IPS-18a (cell line): ENCODE results near the gene ENDOU.

Source experiments
- H3K27ac ChIP-seq: one replicate; pipeline ENCODE4 v1.5.1; 2013; ENCODE audit warnings: low read length
- H3K27me3 ChIP-seq: one replicate; pipeline ENCODE4 v1.6.1; 2013; ENCODE audit warnings: mild to moderate bottlenecking, low read length; ENCODE audit not compliant: control insufficient read depth, insufficient read depth
- H3K36me3 ChIP-seq: one replicate; pipeline ENCODE4 v1.6.1; 2013; ENCODE audit warnings: low read depth, low read length; ENCODE audit not compliant: control insufficient read depth
- H3K4me1 ChIP-seq: one replicate; pipeline ENCODE4 v1.6.1; 2013; ENCODE audit warnings: low read depth, low read length; ENCODE audit not compliant: control insufficient read depth
- H3K4me3 ChIP-seq: one replicate; pipeline ENCODE4 v1.5.1; 2013; ENCODE audit warnings: low read length
- H3K9ac ChIP-seq: one replicate; pipeline ENCODE4 v1.6.1; 2013; ENCODE audit warnings: mild to moderate bottlenecking, low read length, moderate library complexity
- H3K9me3 ChIP-seq: one replicate; pipeline ENCODE4 v1.6.1; 2013; ENCODE audit warnings: low read depth, low read length; ENCODE audit not compliant: control insufficient read depth

Gene ENDOU

GRCh38 chr12:47722941-47723631, 2.2 kb downstream of the ENDOU start:
- no peaks in the 10 kb centered on the region for H3K36me3 ChIP-seq
- H3K27me3 ChIP-seq = no peaks in the 10 kb centered on the region
- no peak overlapping the region for H3K27ac ChIP-seq
- no peak overlapping the region for H3K4me3 ChIP-seq
- no peak overlapping the region for H3K9ac ChIP-seq
- H3K4me1 ChIP-seq = peaks cover 5% of the 10 kb centered on the region
- H3K9me3 ChIP-seq = no peaks in the 10 kb centered on the region

DNA sequence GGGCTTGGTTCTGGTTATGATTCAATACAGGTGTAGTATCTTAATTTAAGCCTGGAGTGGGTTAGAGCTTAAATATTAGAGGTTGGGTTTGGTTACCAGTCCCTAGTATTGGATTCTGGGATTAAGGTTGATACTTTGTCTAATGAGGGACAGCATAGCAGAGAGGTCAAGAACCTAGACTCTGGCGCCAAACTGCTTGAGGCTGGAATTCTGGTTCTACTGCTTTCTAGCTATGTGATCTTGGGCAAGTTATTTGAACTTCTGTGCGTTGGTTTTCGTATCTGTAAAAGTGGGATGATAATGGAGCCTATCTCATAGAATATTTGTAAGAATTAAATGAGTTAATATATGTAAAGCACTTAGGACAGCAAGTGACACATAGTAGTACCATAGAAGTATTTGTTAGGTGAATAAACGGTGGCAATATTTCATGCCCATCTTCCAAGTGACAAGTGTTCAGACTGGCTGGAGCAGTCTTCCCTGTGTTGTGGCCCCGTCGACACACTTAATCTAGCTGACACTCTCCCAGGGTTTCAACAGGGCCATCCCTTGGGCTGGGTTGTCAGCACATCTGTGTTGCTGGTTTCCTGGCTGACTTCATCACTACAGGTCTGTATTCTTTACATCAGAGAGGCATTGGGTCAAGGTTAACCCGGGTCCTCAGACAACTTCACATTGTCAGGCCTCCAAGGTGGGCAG, 3.0 kb downstream of the ENDOU start:
- H3K4me1 ChIP-seq = peaks cover 13% of the 10 kb centered on the region
- no peaks in the 10 kb centered on the region for H3K36me3 ChIP-seq
- H3K4me3 ChIP-seq = no peak overlapping the region
- H3K9me3 ChIP-seq = no peaks in the 10 kb centered on the region
- H3K9ac ChIP-seq = no peak overlapping the region
- peaks cover 1% of the 10 kb centered on the region for H3K27me3 ChIP-seq
- no peak overlapping the region for H3K27ac ChIP-seq

DNA sequence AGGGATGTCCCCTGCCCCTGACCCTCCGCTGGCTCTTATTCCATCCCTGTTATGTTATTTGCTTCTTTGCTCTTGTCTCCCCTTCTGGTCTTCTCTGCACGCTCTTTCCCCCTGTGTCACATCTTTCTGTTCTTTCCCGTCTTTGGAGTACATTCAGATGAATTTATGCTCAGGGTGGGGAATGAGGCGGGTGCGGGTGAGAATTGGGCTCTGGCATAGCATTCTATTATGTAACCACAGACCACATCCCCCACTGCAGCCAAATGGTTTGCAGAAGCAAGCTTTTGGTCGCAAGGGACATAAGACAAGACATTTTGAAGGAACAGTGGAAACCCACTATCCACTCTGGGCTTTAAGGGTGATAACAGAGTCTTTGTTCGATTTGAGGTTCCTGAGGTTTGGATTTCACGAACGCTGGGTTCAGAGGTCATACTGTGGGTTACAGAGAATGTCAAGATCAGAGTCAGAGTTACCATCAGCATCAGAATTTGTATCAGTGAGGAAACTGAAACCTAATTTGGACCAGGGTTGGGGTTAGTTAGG, 3.8 kb downstream of the ENDOU start:
- Histone ChIP-seq H3K27me3 (peaks cover 9% of the 10 kb centered on the region), H3K4me3 (no peak overlapping the region)

GRCh38 chr12:47718531-47718930, 6.8 kb downstream of the ENDOU start:
- H3K27me3 ChIP-seq = peaks cover 19% of the 10 kb centered on the region
- H3K36me3 ChIP-seq = no peaks in the 10 kb centered on the region
- no peak overlapping the region for H3K4me3 ChIP-seq
- H3K27ac ChIP-seq = no peak overlapping the region
- H3K9ac ChIP-seq = no peak overlapping the region
- H3K4me1 ChIP-seq = peaks cover 14% of the 10 kb centered on the region
- no peaks in the 10 kb centered on the region for H3K9me3 ChIP-seq

More for the DNA sequence above, 3.8 kb downstream of the ENDOU start:
- H3K9me3 ChIP-seq = no peaks in the 10 kb centered on the region
- H3K9ac ChIP-seq = no peak overlapping the region
- no peak overlapping the region for H3K27ac ChIP-seq
- H3K4me1 ChIP-seq = peaks cover 14% of the 10 kb centered on the region
- H3K36me3 ChIP-seq = no peaks in the 10 kb centered on the region

DNA sequence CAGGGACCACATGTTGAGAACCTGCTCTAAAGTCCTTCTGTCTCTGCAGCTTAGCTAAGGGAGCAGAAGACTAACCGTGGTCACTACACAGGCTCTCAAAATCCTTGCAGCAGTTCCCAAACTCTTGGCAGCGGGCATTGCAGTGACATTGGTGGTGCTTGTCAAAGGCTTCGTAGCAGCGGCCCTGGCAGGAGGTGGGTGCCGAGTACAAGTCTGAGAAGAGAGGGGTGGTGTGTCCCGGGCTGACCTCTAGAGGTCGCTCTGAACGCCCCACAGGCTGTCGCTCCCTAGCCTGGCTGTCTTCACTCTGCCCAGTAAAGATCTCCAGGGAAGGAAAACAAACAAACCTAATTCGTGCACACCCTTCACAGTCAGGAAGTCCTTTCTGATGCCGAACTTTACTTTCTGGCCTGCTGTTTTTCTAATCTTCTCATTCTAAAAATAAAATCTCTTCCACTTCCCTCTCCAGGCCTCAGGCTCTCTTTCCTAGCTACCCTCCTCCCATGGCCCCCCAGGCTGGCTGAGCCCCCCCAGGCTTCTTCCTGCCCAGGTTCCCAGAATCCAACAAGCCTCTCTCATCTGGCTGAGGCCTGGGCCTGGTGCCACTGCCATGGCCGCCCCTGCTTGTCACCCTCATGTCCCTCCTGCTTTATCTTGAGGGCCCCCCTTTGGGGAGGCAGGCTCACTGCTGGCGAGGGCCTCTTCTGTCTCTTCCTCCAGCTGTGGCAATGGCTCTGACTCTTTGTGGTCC, 7.7 kb downstream of the ENDOU start:
- H3K9ac ChIP-seq = peak overlapping the region; percentile 35
- H3K27me3 ChIP-seq = peaks cover 19% of the 10 kb centered on the region
- no peaks in the 10 kb centered on the region for H3K36me3 ChIP-seq
- H3K4me1 ChIP-seq = peaks cover 14% of the 10 kb centered on the region
- no peaks in the 10 kb centered on the region for H3K9me3 ChIP-seq
- peak overlapping the region; percentile 45 for H3K27ac ChIP-seq
- H3K4me3 ChIP-seq = no peak overlapping the region

DNA sequence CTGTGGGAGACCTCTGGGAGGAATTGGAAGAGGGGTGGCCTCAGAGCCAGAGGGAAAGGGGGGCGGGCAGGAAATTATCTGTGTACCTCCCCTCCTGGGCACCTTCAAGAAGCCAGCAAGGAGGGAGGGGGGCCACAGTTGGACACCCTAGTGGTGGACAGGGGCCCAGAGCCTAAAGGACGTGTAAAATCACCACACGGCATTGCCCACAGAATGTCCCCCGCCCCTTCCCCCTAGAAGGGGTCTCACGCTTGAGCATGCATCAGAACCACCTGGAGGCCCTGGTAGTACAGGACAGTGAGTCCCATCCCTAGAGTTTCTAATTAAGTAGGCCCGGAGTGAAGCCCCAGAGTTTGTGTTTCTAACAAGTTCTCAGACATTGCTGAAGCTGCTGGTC, 8.2 kb downstream of the ENDOU start:
- H3K9ac ChIP-seq = no peak overlapping the region
- H3K27me3 ChIP-seq = peaks cover 19% of the 10 kb centered on the region
- no peak overlapping the region for H3K4me3 ChIP-seq
- peaks cover 14% of the 10 kb centered on the region for H3K4me1 ChIP-seq
- no peaks in the 10 kb centered on the region for H3K9me3 ChIP-seq
- H3K27ac ChIP-seq = no peak overlapping the region
- no peaks in the 10 kb centered on the region for H3K36me3 ChIP-seq

DNA sequence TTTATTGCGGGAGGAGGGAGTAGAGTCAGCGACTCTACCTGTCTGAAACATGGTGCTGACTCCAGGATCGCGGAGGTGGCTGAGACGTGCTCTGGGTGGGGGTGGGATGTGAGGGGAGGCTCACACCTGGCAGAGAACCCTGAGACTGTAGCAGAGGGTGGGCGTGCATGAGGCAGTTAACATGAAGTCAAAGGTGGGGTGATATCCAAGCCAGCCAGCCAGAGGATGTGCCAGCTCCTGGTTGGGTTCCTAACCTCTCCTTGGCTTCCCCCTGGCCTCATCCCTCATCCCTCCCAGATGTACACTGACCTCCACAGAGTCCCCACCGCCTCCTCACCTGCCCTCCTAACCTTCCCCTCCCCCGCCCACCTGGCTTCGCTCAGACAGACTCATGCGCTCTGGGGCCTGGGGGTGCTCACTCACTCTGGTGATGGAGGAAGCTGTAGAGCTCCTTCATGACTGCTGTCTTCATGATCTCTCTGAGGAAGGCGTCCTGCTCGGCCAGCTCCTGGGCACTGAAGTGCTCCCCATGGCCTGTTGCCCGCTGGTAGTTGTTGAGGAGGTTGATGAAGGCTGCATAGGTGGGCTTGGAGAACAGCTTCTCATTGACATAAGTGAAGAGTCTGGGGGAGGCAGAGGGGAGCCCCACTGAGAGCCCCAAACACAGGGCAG, 9.3 kb downstream of the ENDOU start:
- H3K9ac ChIP-seq = no peak overlapping the region
- peaks cover 19% of the 10 kb centered on the region for H3K27me3 ChIP-seq
- H3K27ac ChIP-seq = no peak overlapping the region
- no peaks in the 10 kb centered on the region for H3K9me3 ChIP-seq
- H3K4me3 ChIP-seq = no peak overlapping the region
- H3K4me1 ChIP-seq = peaks cover 14% of the 10 kb centered on the region
- no peaks in the 10 kb centered on the region for H3K36me3 ChIP-seq

- Histone ChIP-seq H3K4me3 (no peak overlapping the region), H3K4me1 (peaks cover 14% of the 10 kb centered on the region), H3K9me3 (no peaks in the 10 kb centered on the region), H3K27ac (no peak overlapping the region), H3K9ac (no peak overlapping the region), H3K36me3 (no peaks in the 10 kb centered on the region), H3K27me3 (peaks cover 19% of the 10 kb centered on the region)
Measured at GRCh38 chr12:47715393-47715876, 9.9 kb downstream of the ENDOU start.

GRCh38 chr12:47714826-47715386, 10.4 kb downstream of the ENDOU start:
- Histone ChIP-seq H3K36me3 (no peaks in the 10 kb centered on the region), H3K4me3 (no peak overlapping the region), H3K27me3 (peaks cover 19% of the 10 kb centered on the region), H3K27ac (no peak overlapping the region), H3K9me3 (no peaks in the 10 kb centered on the region), H3K9ac (no peak overlapping the region), H3K4me1 (peaks cover 14% of the 10 kb centered on the region)

DNA sequence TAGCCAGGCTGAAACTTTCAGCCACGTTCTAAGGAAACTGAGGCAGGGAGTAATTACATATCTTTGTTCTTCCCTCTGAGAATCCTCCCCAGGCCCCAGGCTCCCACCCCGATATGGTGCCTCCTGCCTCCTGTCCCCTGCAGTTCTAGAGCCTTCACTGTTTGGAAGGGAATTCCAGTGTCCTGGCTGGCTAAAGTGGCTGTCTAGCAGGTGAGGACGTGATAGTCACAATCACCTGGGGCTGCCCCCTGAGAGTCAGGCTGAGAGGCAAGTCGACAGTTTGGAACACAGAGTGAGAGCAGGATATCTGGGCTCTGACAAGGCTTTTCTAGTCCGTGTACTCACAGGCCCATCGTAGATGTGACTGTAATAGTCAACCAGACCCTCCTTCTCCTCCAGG, 13.1 kb downstream of the ENDOU start:
- Histone ChIP-seq H3K27me3 (peaks cover 17% of the 10 kb centered on the region), H3K9me3 (no peaks in the 10 kb centered on the region), H3K27ac (no peak overlapping the region), H3K4me1 (peaks cover under 1% of the 10 kb centered on the region), H3K4me3 (no peak overlapping the region), H3K9ac (no peak overlapping the region), H3K36me3 (no peaks in the 10 kb centered on the region)

DNA sequence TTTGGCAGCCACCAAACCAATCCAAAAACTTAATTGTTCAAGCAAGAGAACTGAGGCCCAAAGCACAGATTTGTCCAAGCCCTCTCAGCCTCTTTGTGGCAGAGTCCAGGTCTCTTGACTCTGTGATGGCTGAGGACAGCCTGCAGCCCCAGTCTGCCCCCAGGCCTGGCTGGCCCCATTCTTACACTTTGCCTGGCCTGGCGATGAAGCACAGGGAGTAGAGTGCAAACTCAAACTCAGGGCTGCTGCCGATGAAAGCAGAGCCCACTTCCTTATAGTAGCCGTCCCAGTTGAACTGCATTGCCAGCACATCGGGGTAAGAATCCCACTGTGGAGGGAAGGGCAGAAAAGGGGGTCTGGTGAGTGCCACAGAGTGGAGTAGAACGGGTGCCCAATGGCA, 13.8 kb downstream of the ENDOU start:
- Histone ChIP-seq H3K4me1 (peaks cover 3% of the 10 kb centered on the region), H3K9me3 (no peaks in the 10 kb centered on the region), H3K4me3 (no peak overlapping the region), H3K9ac (no peak overlapping the region), H3K27ac (no peak overlapping the region), H3K36me3 (no peaks in the 10 kb centered on the region), H3K27me3 (peaks cover 9% of the 10 kb centered on the region)
